Peyer's patch (tissue), 4 donors: ENCODE data around the gene EIF2B5. TPM values are rescaled to one million over a fixed set of nuclear protein-coding genes. Genes with fewer than 3 reads are reported as not detected.

Experiments
- DNase-seq, 3 donors: peaks; one replicate each; pipeline ENCODE4 v3.0.0-alpha.2; 2017 to 2019
- H3K27ac ChIP-seq, 4 donors: fragments of 200-600 bp; sonication (generic); one replicate each; pipeline ENCODE4 v1.5.1; 2016 to 2019
- H3K27me3 ChIP-seq, 2 donors: fragments of 200-600 bp; sonication (generic); one replicate each; pipeline ENCODE4 v1.5.1; 2019
- H3K36me3 ChIP-seq, 3 donors: fragments of 200-600 bp; sonication (generic); one replicate each; pipeline ENCODE4 v1.5.1; 2016 to 2019
- H3K4me1 ChIP-seq, 4 donors: fragments of 200-600 bp; sonication (generic); one replicate each; pipeline ENCODE4 v1.5.1; 2016 to 2019
- H3K4me3 ChIP-seq, 4 donors: fragments of 200-600 bp; sonication (generic); 1 replicate in 3 of 4; 2 replicates in 1 of 4; pipeline ENCODE4 v1.5.1; 2016 to 2019; ENCODE audit warnings: mild to moderate bottlenecking in 1 of 4
- H3K9me3 ChIP-seq, 4 donors: fragments of 200-600 bp; sonication (generic); one replicate each; pipeline ENCODE4 v1.5.1; 2016 to 2019; ENCODE audit warnings: mild to moderate bottlenecking in 1 of 4
- POLR2A ChIP-seq, 2 donors: fragments of 450-650 bp; IDR thresholded peaks; one replicate each; pipeline ENCODE4 v1.5.1; 2017; ENCODE audit warnings: antibody characterized with exemption in 2 of 2, mild to moderate bottlenecking in 2 of 2, moderate library complexity in 2 of 2
- total RNA-seq, 4 donors: library from RNA; depleted of rRNA; stranded (reverse); fragments of >200 nt; gene quantifications; one replicate each; pipeline ENCODE4 v1.1.0, GENCODE V29; 2016
- TF ChIP-seq, protein P1 (sequence below), 6 experiments: fragments of 450-650 bp in 4 of 6; fragments of 200-600 bp in 2 of 6; sonication (generic) in 1 of 6; IDR thresholded peaks; one replicate each; pipeline ENCODE4 v1.5.1; 2017 to 2019; ENCODE audit warnings: antibody characterized with exemption in 6 of 6, mild to moderate bottlenecking in 3 of 6, moderate library complexity in 1 of 6

EIF2B5 gene
- total RNA-seq, 4 donors from 2014 or later: 24.7 to 67.7 (median 41.6) TPM

DNA sequence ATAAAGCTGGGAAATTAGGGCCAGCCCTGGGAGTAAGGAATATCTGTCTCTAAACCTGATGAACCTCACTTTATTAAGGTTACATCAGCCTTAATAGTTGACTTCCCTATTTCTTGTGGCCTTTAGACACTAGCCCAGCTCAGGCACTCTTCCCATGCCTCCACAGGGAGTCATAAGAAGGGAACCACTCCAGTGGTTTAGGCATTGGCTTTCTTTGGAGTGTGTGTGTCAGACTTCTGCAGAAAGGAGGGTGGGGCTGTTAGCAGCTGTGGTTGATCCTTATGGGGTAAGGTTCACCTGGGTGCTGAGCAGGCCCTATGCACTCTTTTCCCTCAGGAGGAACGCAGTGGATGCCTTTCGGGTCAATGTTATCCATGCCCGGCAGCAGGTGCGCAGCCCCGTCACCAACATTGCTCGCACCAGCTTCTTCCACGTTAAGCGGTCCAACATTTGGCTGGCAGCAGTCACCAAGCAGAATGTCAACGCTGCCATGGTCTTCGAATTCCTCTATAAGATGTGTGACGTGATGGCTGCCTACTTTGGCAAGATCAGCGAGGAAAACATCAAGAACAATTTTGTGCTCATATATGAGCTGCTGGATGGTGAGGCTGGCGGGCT lies 43.5 kb downstream of the EIF2B5 start:
- H3K4me1 ChIP-seq: peaks cover 0 to 42% (median 16%) of the 10 kb centered on the region in 4 donors
- no peak overlapping the region for H3K4me3 ChIP-seq
- no peak for DNase-seq
- peak overlapping the region in 1 of 4 donors; percentile 16 for H3K27ac ChIP-seq
- no peak for TF ChIP-seq POLR2A (IDR thresholded peaks at IDR 0.05)
- TF ChIP-seq, protein P1, sequence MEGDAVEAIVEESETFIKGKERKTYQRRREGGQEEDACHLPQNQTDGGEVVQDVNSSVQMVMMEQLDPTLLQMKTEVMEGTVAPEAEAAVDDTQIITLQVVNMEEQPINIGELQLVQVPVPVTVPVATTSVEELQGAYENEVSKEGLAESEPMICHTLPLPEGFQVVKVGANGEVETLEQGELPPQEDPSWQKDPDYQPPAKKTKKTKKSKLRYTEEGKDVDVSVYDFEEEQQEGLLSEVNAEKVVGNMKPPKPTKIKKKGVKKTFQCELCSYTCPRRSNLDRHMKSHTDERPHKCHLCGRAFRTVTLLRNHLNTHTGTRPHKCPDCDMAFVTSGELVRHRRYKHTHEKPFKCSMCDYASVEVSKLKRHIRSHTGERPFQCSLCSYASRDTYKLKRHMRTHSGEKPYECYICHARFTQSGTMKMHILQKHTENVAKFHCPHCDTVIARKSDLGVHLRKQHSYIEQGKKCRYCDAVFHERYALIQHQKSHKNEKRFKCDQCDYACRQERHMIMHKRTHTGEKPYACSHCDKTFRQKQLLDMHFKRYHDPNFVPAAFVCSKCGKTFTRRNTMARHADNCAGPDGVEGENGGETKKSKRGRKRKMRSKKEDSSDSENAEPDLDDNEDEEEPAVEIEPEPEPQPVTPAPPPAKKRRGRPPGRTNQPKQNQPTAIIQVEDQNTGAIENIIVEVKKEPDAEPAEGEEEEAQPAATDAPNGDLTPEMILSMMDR (IDR thresholded peaks at IDR 0.05): no peak
- peaks cover 0 to 69% (median 4%) of the 10 kb centered on the region in 3 donors for H3K36me3 ChIP-seq
- H3K27me3 ChIP-seq: no peaks in the 10 kb centered on the region
- H3K9me3 ChIP-seq: no peaks in the 10 kb centered on the region

DNA sequence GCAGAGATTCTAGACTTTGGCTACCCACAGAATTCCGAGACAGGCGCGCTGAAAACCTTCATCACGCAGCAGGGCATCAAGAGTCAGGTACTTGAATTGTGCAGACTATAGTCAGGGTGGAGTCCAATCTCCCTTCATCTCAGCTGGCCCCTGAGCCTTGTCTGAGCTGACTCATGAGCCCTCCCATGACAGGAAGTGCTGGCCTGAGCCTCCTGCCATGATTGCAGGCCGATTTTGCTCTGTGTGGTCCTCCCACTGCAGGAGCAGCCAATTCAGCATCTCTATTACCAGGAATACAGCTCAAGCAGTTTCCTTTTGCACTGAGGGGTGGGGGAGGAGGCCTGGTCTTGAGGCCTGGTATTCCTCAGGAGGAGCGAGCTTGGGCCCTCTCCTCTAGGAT lies 45.0 kb downstream of the EIF2B5 start:
- Histone ChIP-seq H3K36me3 (peaks cover 0 to 77% (median 4%) of the 10 kb centered on the region in 3 donors), H3K27ac (no peak overlapping the region), H3K4me3 (no peak overlapping the region), H3K27me3 (no peaks in the 10 kb centered on the region), H3K9me3 (no peaks in the 10 kb centered on the region), H3K4me1 (peaks cover 0 to 37% (median 16%) of the 10 kb centered on the region in 4 donors)
- no peak for TF ChIP-seq POLR2A (IDR thresholded peaks at IDR 0.05)
- TF ChIP-seq, protein P1 (IDR thresholded peaks at IDR 0.05): no peak
- DNase-seq: no peak

DNA sequence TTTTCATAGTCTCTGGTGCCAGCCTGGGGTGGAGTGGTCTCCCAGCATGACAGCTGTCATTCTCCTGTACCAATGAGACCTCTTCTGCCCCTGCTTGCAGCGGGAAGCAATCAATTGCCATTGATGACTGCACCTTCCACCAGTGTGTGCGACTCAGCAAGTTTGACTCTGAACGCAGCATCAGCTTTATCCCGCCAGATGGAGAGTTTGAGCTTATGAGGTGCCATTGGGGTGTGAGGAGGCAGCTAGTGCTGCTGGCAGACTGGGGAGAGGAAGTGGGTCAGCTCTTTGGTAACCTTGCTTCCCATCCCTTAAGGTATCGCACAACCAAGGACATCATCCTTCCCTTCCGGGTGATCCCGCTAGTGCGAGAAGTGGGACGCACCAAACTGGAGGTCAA lies 46.4 kb downstream of the EIF2B5 start:
- H3K36me3 ChIP-seq: peaks cover 0 to 77% (median 4%) of the 10 kb centered on the region in 3 donors
- no peak for DNase-seq
- no peak overlapping the region for H3K27ac ChIP-seq
- H3K27me3 ChIP-seq: no peaks in the 10 kb centered on the region
- no peaks in the 10 kb centered on the region for H3K9me3 ChIP-seq
- TF ChIP-seq, protein P1 (IDR thresholded peaks at IDR 0.05): no peak
- no peak for TF ChIP-seq POLR2A (IDR thresholded peaks at IDR 0.05)
- H3K4me1 ChIP-seq: peaks cover 0 to 30% (median 11%) of the 10 kb centered on the region in 4 donors
- H3K4me3 ChIP-seq: no peak overlapping the region

DNA sequence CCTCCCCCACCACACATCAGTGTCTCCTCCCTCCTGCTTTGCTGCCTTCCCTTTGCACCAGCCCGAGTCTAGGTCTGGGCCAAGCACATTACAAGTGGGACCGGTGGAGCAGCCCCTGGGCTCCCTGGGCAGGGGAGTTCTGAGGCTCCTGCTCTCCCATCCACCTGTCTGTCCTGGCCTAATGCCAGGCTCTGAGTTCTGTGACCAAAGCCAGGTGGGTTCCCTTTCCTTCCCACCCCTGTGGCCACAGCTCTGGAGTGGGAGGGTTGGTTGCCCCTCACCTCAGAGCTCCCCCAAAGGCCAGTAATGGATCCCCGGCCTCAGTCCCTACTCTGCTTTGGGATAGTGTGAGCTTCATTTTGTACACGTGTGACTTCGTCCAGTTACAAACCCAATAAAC lies 48.5 kb downstream of the EIF2B5 start:
- peaks cover 0 to 71% (median 4%) of the 10 kb centered on the region in 3 donors for H3K36me3 ChIP-seq
- no peak for TF ChIP-seq POLR2A (IDR thresholded peaks at IDR 0.05)
- TF ChIP-seq, protein P1 (IDR thresholded peaks at IDR 0.05): no peak

DNA sequence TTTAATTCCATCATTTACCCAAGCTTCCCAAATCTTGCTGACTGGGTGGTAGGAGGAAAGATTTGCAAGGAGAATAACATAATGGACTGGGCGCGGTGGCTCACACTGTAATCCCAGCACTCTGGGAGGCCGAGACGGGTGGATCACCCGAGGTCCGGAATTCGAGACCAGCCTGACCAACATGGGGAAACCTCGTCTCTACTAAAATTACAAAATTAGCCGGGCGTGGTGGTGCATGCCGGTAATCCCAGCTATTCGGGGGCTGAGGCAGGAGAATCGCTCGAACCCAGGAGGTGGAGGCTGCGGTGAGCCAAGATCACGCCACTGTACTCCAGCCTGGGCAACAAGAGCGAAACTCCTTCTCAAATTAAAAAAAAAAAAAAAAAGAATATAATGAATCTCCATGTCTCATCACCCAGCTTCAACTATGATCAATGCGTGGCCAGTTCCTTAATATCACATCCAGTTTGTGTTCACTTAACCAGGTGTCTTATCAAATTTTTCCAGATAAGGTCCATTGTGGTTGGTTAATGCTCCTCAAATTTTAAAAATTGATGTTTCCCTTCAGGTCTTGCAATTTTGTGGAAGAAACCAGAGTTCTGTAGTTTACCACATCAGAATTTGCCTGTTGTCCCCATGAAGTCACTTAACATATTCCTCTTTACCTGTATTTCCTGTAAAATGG lies 49.5 kb downstream of the EIF2B5 start:
- H3K27me3 ChIP-seq: no peaks in the 10 kb centered on the region
- H3K9me3 ChIP-seq: no peaks in the 10 kb centered on the region
- TF ChIP-seq, protein P1 (IDR thresholded peaks at IDR 0.05): no peak
- TF ChIP-seq POLR2A (IDR thresholded peaks at IDR 0.05): no peak
- H3K36me3 ChIP-seq: peaks cover 0 to 71% (median 4%) of the 10 kb centered on the region in 3 donors
- no peak overlapping the region for H3K4me3 ChIP-seq
- peak overlapping the region in 3 of 4 donors; percentile 68 to 78 (median 71) for H3K27ac ChIP-seq
- no peak for DNase-seq
- peaks cover 0 to 21% (median 14%) of the 10 kb centered on the region in 4 donors for H3K4me1 ChIP-seq

More for the DNA sequence above, 48.5 kb downstream of the EIF2B5 start:
- H3K9me3 ChIP-seq: no peaks in the 10 kb centered on the region
- H3K4me3 ChIP-seq: no peak overlapping the region
- H3K4me1 ChIP-seq: peaks cover 0 to 25% (median 14%) of the 10 kb centered on the region in 4 donors
- DNase-seq: no peak
- H3K27ac ChIP-seq: no peak overlapping the region
- H3K27me3 ChIP-seq: no peaks in the 10 kb centered on the region
